Measurements from ENCODE around the gene YRDC.

- TF ChIP-seq CTCF (IDR thresholded peaks at IDR 0.05; ENCODE audit: insufficient read depth, low read depth, low read length) (no peak), EZH2 (IDR thresholded peaks at IDR 0.05; ENCODE audit: insufficient read depth, low read length) (no peak)
Measured at GRCh38 chr1:37841652-37842051, 33.6 kb upstream of the YRDC start.

Measured in astrocyte (in vitro differentiated cells and primary cell).